GM19467 (cell line): ENCODE data around the gene PDCD11.
"Not testable (repeated sequence)": the region's sequence is repeated elsewhere in the genome, so short reads cannot be mapped to it uniquely, and the experiment has no call there.

Experiments used
- ATAC-seq: cut with Tn5 transposase; IDR thresholded peaks from one replicate; pipeline ENCODE4 v1.9.1; 2021; ENCODE audit warnings: mild to moderate bottlenecking, moderate library complexity; ENCODE audit not compliant: unreplicated experiment

The PDCD11 gene

DNA sequence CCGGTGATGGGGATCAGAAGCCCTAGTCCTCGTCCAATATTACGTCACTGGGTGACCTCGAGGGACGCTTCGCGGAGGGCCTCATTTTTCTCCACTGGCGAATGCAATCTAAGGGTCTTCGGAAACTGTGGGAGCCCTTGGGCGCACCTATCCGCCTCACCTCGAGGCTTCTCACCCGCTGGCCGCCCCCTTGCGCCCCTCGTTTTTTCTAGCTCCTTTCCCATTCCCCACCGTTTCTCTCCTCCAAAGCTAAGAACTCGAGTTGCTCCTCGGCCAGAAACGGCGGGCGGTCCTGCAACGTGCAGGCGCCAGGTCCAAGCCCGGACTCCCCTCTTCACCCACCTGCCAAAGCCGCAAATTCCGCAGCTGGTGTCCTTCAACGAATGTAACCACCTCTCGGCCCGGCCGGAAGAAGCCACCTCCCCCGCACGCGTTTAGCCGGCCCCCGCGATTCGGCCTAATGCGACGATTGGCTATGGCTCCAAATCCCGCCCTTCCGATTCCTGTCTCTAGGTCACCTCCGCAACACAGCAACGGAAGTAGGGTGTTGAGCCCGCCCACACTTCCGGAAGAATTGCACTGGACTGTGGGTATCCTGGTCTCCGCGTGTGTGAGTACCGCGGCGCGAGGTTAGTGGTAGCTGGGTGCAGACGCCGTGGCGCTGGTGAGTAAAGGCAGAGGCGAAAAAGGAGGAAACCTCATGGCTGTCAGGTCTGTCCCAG lies at the start of gene PDCD11, which contains the start of gene ATP5MK:
PDCD11 (plus strand) TSS at position 560 of the 722 bp plus-strand sequence. CDS start 1,801 bp downstream, outside the sequence.
ATP5MK (minus strand) TSS at position 409 of the 722 bp plus-strand sequence. CDS start 4,018 bp downstream, outside the sequence.
- ATAC-seq, result peak; percentile 98

DNA sequence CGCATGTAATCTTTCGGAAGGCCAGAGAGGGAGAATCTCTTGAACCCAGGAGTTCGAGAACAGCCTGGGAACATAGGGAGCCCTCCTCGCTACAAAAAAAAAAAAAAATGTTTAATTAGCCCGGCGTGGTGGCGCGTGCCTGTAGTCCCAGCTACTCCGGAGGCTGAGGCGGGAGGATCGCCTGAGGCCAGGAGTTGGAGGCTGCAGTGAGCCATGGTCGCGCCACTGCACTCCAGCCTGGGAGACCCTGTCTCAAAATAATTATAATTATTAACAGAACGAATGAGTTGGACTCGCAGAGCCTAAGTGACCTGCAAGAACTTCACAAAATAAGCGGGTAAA lies 46.3 kb upstream of the PDCD11 start:
- ATAC-seq, result peak; percentile 6

- ATAC-seq, result peak; percentile 70
Measured at GRCh38 chr10:103350517-103351260, 45.7 kb upstream of the PDCD11 start, which contains the start of gene PCGF6. Gene PCGF6, minus strand, starts transcription at chr10:103351140. Its CDS starts 74 bp downstream, at chr10:103351066.

- no peak for ATAC-seq
Measured at GRCh38 chr10:103353281-103353680, 43.1 kb upstream of the PDCD11 start.

DNA sequence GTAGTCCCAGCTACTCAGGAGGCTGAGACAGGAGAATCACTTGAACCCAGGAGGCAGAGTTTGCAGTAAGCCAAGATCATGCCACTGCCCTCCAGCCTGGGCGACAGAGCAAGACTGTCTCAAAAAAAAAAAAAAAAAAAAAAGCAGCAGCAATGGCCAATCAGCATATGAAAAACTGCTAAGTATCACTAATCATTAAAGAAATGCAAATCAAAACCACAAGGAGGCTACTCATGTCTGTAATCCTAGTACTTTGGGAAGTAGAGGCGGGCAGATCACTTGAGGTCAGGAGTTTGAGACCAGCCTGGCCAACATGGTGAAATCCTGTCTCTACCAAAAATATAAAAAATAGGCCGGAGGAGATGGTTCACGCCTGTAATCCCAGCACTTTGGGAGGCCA lies 41.9 kb upstream of the PDCD11 start:
- not testable (repeated sequence) for ATAC-seq

GRCh38 chr10:103355906-103356599 lies 40.4 kb upstream of the PDCD11 start:
- no peak for ATAC-seq

DNA sequence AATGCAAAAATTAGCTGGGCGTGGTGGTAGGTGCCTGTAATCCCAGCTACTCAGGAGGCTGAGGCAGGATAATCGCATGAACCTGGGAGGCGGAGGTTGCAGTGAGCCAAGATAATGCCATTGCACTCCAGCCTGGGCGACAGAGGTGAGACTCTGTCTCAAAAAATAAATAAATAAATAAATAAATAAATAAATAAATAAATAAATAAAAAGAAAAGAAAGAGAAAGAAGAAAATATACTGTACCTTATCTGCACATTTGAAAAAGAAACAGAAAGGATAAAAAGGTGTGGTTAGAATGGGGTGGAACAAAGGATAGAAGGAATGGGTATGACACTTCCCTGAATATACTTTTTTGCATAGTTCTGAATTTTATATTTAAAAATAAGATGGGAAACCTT lies 36.9 kb upstream of the PDCD11 start:
- ATAC-seq, result not testable (repeated sequence)

- not testable (repeated sequence) for ATAC-seq
Measured at GRCh38 chr10:103360791-103361190, 35.6 kb upstream of the PDCD11 start.

GRCh38 chr10:103367379-103367781 lies 29.0 kb upstream of the PDCD11 start:
- ATAC-seq, result no peak

- ATAC-seq, result peak; percentile 51
Measured at GRCh38 chr10:103367782-103368518, 28.5 kb upstream of the PDCD11 start, which contains the start of gene TAF5. Gene TAF5, plus strand, starts transcription at chr10:103367976. Its CDS starts 14 bp downstream, at chr10:103367990.

DNA sequence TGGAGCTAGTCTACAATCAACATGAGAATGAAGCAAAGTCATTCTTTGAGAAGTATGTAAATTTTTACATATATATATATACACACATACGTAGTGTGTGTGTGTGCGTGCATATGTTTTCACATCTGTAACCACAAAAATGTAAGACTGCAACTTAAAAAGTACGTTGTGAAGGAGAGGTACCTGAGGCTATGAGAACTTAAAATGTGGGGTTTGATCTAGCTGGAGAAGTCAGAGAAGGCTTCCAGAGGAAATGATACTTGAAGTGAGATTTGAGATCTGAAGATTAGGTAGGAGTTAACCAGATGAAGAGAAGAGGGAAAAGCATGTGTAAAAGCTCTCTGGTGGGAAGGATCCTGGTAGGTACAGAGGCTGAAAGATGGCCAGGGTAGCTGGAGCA lies 22.9 kb upstream of the PDCD11 start:
- no peak for ATAC-seq

DNA sequence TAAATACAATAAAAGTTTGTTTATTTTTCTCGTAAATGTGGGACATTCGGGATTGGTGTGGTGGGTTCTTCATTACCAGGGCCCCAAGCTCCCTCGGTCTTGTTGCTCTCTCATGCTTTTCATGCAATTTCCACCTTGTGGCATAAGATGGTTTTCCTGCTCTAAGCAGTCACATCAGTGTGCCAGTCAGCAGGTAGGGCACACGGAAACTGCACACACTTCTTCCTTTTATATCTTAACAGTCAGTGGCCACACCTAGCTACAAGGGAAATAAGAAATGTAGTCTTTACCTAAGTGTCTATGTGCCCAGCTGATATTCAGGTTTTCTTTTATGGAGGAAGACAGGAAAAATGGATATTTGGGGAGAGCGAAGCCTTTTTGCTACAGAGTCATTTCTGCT lies 22.2 kb upstream of the PDCD11 start:
- no peak for ATAC-seq

- ATAC-seq, result no peak
Measured at GRCh38 chr10:103382769-103383168, 13.7 kb upstream of the PDCD11 start.

DNA sequence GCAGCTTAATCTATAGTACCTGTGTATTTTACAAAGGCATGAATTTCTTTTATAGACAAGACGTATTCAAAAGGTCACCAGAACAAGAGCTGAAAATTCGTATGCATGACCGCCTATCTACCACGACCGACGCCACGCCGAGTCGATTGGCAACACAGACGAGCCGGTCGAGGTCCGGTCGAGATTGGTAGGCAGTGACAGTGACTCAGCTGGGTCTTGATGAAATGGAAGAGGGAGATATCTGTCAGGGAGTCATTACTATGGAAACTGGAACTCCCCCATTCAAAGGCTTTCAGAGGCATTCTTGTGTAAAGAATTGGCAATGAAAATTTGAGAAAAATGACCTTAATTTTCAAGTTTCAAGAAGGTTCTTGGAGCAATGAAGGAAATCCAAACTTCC lies 2.2 kb upstream of the PDCD11 start:
- no peak for ATAC-seq

DNA sequence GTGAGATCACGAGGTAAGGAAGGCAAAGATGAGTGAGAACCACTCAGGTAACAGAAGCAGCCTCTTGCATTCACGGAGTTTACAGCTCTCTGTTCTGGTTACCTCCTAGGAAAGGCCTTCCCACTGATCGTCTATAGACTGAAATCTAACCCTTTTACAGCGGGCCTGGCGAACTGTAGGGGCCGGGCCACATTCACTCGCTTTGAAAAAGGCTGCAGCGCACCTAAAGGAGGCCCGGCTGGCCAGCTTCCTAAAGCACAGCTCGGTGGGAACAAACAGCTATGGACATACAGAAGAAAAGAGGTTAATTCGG lies 716 bp upstream of the PDCD11 start:
- no peak for ATAC-seq

GRCh38 chr10:103396789-103397087 lies 312 bp downstream of the PDCD11 start:
- no peak for ATAC-seq

- no peak for ATAC-seq
Measured at GRCh38 chr10:103397191-103397825, 882 bp downstream of the PDCD11 start.

DNA sequence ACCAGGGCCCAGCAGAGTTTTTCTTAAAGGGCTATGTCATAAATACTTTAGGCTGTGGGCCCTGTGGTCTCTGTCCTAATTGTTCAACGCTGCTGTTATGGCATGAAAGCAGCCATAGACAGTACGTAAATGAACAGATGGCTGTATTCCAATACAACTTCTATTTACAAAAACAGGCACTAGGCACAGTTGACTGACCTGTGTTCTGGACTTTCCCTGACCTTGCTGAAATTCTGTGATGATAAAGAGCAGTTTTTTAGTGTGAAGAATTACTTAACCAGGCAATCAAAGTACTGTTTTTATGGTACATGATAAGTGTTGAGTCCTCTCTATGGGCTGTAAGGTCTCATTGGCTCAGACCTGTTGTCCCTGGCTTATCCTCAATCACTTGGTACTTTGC lies 17.1 kb downstream of the PDCD11 start:
- ATAC-seq, result no peak

DNA sequence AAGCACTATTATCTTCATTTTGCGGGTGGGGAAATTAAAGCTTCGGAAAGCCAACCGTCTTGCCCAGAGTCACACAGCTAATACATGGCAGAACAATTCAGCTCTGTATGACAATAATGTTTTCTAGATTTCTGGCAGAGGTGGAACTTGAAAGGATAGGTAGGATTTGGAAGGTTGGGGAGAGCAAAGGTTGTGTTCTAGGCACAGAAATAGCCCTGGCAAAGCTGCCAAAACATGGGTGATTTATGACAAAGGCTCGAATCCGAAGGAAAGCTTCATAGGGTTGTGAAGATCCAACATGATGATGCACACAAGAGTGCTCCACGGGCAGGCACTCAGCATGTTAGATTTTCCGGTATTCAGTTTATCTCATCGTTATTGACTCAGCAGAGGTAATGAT lies 19.2 kb downstream of the PDCD11 start:
- ATAC-seq, result no peak

DNA sequence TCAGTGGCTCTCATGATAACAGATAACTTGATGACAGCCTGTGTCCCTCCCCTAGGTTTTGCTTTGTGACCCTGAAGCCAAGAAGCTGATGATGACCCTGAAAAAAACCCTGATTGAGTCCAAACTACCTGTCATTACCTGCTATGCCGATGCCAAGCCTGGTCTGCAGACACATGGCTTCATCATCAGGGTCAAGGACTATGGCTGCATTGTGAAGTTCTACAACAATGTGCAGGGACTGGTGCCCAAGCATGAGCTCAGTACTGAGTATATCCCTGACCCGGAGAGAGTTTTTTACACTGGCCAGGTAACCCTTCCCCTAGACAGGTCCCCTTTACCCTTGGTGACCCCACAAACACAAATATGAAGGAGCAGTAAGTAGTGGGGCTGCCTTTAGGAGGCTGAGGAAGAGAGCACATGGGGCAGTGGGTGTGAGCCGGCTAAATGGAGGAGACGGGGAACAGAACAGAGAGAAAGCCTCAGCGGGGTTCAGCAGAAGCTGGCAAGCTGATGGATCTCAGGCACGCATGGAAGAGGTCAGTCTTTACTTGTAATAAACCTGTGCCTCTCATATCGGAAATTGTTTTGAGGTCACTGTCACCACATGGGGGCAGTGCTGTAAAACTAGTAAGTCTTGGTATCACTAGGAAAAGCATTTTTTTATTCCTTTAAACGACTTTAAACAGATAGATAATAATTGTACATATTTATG lies 20.2 kb downstream of the PDCD11 start:
- no peak for ATAC-seq
